GM10266 (cell line): ENCODE data around the gene SLC25A2.
A peak's percentile ranks its signal among the peaks of the same experiment; 100 is the strongest.
"Not testable (repeated sequence)": the region's sequence is repeated elsewhere in the genome, so short reads cannot be mapped to it uniquely, and the experiment has no call there.

Source experiments
- DNase-seq: peaks from one replicate; pipeline ENCODE4 v3.0.0; 2012; ENCODE audit errors: extremely low spot score
- TF ChIP-seq, protein P1 (sequence below): IDR thresholded peaks from 2 replicates; pipeline ENCODE4 v1.5.1; 2012; ENCODE audit warnings: mild to moderate bottlenecking, low read depth; ENCODE audit not compliant: control insufficient read depth, insufficient read depth; ENCODE audit errors: missing control alignments

The SLC25A2 gene

DNA sequence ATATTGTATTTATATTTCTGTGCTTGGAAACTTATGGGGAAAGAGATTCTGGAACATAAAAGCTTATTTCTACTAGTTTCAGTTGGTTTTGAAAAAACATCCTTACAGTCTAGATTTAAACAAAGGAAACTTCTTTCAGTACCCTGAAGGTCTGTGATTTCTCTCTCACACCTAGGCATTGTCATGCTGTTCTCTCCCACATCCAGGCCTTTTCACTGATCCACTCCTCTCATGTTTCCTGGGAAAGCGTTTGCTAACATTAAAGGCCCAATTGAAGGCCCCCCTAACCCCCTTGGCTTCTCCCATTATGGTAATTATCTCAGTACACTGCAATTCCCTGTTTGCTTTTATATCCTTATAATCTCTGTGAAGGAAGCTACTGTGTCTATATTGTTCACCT lies 38.9 kb upstream of the SLC25A2 start:
- TF ChIP-seq, protein P1, sequence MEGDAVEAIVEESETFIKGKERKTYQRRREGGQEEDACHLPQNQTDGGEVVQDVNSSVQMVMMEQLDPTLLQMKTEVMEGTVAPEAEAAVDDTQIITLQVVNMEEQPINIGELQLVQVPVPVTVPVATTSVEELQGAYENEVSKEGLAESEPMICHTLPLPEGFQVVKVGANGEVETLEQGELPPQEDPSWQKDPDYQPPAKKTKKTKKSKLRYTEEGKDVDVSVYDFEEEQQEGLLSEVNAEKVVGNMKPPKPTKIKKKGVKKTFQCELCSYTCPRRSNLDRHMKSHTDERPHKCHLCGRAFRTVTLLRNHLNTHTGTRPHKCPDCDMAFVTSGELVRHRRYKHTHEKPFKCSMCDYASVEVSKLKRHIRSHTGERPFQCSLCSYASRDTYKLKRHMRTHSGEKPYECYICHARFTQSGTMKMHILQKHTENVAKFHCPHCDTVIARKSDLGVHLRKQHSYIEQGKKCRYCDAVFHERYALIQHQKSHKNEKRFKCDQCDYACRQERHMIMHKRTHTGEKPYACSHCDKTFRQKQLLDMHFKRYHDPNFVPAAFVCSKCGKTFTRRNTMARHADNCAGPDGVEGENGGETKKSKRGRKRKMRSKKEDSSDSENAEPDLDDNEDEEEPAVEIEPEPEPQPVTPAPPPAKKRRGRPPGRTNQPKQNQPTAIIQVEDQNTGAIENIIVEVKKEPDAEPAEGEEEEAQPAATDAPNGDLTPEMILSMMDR = no peak
- DNase-seq = no peak

DNA sequence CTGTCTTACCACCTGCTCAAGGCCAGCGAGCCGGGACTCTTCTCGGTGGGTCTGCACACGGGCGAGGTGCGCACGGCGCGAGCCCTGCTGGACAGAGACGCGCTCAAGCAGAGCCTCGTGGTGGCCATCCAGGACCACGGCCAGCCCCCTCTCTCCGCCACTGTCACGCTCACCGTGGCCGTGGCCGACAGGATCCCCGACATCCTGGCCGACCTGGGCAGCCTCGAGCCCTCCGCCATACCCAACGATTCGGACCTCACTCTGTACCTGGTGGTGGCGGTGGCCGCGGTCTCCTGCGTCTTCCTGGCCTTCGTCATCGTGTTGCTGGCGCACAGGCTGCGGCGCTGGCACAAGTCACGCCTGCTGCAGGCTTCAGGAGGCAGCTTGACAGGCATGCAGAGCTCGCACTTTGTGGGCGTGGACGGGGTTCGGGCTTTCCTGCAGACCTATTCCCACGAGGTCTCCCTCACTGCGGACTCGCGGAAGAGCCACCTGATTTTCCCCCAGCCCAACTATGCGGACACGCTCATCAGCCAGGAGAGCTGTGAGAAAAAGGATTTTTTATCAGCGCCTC lies 37.0 kb upstream of the SLC25A2 start:
- not testable (repeated sequence) for DNase-seq

DNA sequence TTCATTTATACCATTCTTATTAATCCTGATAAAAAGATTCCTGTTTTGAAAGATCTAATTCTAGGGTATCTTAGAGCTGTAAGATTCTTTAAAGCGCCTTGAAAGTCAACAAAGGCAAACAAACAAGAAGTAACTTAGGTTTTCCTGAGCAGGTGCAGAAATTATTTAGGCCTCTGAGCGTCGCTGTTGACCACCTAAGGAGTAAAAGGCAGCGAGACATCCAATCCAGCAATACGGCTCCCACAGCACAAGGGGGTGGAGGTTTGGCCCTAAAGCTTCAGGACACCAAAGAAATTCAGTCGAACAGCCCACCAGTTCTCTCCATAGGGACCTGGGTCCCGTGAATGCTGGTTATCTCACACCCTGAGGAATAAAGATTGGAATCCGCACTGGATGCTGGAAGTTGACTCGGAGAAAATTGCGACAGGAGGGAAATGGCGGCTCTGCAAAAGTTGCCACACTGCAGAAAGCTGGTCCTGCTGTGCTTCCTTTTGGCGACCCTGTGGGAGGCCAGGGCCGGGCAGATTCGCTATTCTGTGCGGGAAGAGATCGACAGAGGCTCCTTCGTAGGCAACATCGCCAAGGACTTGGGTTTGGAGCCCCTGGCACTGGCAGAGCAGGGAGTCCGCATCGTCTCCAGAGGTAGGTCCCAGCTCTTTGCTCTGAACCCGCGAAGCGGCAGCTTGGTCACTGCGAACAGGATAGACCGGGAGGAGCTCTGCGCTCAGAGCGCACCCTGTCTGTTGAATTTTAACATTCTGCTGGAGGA lies 34.9 kb upstream of the SLC25A2 start, which contains the start of gene PCDHGA2:
Gene PCDHGA2 (plus strand): TSS at position 223 of the 769 bp plus-strand sequence.
- TF ChIP-seq, protein P1 = peak; percentile 30
- peak; percentile 55 for DNase-seq

DNA sequence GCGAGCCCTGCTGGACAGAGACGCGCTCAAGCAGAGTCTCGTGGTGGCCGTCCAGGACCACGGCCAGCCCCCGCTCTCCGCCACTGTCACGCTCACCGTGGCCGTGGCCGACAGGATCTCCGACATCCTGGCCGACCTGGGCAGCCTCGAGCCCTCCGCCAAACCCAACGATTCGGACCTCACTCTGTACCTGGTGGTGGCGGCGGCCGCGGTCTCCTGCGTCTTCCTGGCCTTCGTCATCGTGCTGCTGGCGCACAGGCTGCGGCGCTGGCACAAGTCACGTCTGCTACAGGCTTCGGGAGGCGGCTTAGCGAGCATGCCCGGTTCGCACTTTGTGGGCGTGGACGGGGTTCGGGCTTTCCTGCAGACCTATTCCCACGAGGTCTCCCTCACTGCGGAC lies 28.7 kb upstream of the SLC25A2 start:
- DNase-seq = not testable (repeated sequence)

DNA sequence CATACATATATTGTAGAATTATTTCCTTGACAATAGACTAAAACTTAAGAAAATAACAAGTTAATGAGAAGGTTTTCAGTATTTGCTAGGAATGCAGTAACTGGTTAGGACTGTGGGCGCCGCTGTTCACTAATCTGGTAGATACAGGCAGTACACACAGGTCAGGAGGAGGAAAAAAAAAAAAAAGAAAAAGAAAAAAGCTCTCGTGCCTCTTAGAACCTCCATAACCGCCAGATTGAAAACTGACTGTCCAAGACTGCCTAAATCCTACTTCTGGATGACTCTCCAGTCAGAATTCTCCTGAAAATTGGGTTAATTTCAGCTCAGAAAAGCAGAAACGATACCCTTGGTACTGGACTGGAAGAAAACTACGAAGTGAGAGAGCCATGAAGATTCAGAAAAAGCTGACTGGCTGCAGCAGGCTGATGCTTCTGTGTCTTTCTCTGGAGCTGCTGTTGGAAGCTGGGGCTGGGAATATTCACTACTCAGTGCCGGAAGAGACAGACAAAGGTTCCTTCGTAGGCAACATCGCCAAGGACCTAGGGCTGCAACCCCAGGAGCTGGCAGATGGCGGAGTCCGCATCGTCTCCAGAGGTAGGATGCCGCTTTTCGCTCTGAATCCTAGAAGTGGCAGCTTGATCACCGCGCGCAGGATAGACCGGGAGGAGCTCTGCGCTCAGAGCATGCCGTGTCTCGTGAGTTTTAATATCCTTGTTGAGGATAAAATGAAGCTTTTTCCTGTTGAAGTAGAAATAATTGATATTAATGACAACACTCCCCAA lies 26.6 kb upstream of the SLC25A2 start, which contains the start of gene PCDHGA1:
Gene PCDHGA1 (plus strand): TSS at position 216 of the 782 bp plus-strand sequence.
- TF ChIP-seq, protein P1 = peak; percentile 29
- DNase-seq = no peak

DNA sequence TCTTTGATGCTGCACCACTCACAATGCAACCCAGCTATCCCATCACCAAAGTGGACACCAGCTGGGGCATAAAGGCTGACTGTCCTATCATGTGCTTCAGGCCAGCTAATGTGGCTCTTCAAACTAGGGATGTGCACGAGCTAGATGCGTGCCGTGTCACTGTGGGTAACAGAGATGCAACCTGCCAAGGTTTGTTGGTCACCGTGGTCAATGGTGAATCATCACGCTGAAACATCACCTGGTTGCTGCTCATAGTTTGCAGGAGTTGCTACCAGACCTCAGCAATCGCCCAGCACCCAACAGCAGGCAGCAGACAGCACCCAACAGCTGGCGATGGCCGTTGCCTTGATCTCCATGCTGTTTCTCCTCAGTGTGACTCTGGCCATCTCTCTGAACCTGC lies 24.4 kb upstream of the SLC25A2 start:
- TF ChIP-seq, protein P1 = no peak

DNA sequence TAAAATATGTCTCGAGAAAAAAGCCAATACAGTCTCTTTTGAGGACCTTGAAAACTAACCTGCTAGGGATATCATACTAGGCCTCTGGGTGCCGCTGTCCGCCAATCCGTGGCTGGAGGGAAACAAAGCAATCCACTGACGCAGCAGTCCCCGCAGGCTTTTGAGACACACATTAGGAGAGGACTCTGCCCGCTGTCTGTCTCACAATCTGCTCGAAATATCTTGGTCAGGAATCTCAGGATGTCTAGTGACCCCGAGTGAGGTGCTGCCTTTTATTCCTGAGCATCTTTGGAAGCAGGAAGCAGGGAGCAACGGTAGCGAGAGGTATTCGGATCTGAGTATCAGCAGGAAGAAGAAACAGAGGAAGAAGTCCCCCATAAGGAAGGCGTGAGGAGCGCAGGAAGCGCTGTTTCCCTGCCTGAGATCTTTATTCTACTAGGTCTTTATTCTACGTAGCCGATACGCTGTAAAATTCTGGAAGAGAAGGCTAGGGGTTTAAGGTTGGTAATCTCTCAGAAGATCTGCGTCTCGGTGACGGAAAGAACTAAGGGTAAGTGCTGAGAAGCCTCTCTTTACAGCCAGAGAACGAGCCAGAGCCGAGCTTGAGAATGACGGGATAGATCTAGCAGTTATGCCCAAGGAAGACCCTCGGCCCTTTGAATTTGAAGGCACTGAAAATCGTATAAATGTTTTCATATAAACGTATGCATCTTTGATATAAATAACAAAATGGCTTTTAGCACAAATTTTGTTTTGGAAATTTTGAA lies 22.4 kb upstream of the SLC25A2 start:
- TF ChIP-seq, protein P1 = peak; percentile 50
- peak; percentile 70 for DNase-seq

More for the DNA sequence above, 24.4 kb upstream of the SLC25A2 start:
- no peak for DNase-seq
